Smooth muscle cell of the brain vasculature (primary cell): ENCODE results near the gene TBCK.

Source experiments
- DNase-seq: peaks from one replicate; pipeline ENCODE4 v3.0.0-alpha.2; 2012; ENCODE audit warnings: low read depth, low spot score

The TBCK gene

GRCh38 chr4:106046083-106046482 lies 269.9 kb downstream of the TBCK start:
- DNase-seq: no peak

- DNase-seq: no peak
These were observed 274.6 kb downstream of the TBCK start for GRCh38 chr4:106041294-106042002.

- DNase-seq: no peak
These were observed 276.2 kb downstream of the TBCK start for GRCh38 chr4:106039796-106040195.

GRCh38 chr4:106038908-106039307 lies 277.1 kb downstream of the TBCK start:
- DNase-seq: no peak

GRCh38 chr4:106038012-106038411 lies 278.0 kb downstream of the TBCK start:
- DNase-seq: no peak

- no peak for DNase-seq
These were observed 279.2 kb downstream of the TBCK start for GRCh38 chr4:106036848-106037247.

GRCh38 chr4:106036334-106036733 lies 279.7 kb downstream of the TBCK start:
- DNase-seq: no peak

GRCh38 chr4:106035204-106035603 lies 280.8 kb downstream of the TBCK start:
- no peak for DNase-seq

- DNase-seq: no peak
These were observed 281.3 kb downstream of the TBCK start for GRCh38 chr4:106034751-106035150.

GRCh38 chr4:106034220-106034619 lies 281.8 kb downstream of the TBCK start:
- no peak for DNase-seq

GRCh38 chr4:106033469-106033868 lies 282.5 kb downstream of the TBCK start:
- no peak for DNase-seq

- no peak for DNase-seq
These were observed 283.1 kb downstream of the TBCK start for GRCh38 chr4:106032851-106033286.

GRCh38 chr4:106022454-106022853 lies 293.6 kb downstream of the TBCK start:
- no peak for DNase-seq

GRCh38 chr4:106021737-106022410 lies 294.1 kb downstream of the TBCK start:
- no peak for DNase-seq

- DNase-seq: no peak
These were observed 296.2 kb downstream of the TBCK start for GRCh38 chr4:106019771-106020170.

GRCh38 chr4:106017975-106018374 lies 298.0 kb downstream of the TBCK start:
- DNase-seq: no peak

GRCh38 chr4:106011387-106011786 lies 304.6 kb downstream of the TBCK start:
- DNase-seq: no peak

GRCh38 chr4:106010761-106011160 lies 305.2 kb downstream of the TBCK start:
- no peak for DNase-seq

- no peak for DNase-seq
These were observed 313.0 kb downstream of the TBCK start for GRCh38 chr4:106002994-106003393.

- DNase-seq: no peak
These were observed 317.6 kb downstream of the TBCK start for GRCh38 chr4:105998171-105999063.

- no peak for DNase-seq
These were observed 319.2 kb downstream of the TBCK start for GRCh38 chr4:105996845-105997244.

GRCh38 chr4:105994841-105995501 lies 321.0 kb downstream of the TBCK start:
- no peak for DNase-seq
